GM19240 (cell line): Measurements from ENCODE around the gene LRRC61.

ENCODE experiments used
- DNase-seq: peaks from one replicate; pipeline ENCODE4 v3.0.0; 2011; ENCODE audit warnings: low spot score; ENCODE audit not compliant: insufficient read length

Gene LRRC61

GRCh38 chr7:150355666-150356059 is 32.5 kb downstream of the LRRC61 start:
- DNase-seq: no peak

- DNase-seq: no peak
Observed at GRCh38 chr7:150356265-150356897, 33.2 kb downstream of the LRRC61 start.

DNA sequence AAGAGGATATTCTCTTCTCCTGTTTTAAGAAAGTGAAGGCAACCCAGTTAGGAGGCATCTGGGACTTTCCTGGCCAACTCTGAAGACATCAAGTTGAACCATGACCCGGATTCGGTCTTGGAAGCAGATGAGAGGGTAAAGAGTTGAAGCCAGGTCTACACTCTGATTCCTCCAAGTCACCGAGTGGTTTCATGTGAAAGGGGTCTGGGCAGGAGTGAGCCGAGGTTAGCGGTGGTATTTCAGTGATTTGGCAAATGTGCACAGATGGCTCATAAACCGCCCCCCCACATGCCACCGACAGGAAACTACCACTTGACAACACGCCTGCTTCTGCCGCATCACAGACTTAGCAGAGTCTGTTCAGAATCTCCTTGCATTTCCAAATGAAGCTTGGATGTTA is 34.1 kb downstream of the LRRC61 start:
- no peak for DNase-seq

DNA sequence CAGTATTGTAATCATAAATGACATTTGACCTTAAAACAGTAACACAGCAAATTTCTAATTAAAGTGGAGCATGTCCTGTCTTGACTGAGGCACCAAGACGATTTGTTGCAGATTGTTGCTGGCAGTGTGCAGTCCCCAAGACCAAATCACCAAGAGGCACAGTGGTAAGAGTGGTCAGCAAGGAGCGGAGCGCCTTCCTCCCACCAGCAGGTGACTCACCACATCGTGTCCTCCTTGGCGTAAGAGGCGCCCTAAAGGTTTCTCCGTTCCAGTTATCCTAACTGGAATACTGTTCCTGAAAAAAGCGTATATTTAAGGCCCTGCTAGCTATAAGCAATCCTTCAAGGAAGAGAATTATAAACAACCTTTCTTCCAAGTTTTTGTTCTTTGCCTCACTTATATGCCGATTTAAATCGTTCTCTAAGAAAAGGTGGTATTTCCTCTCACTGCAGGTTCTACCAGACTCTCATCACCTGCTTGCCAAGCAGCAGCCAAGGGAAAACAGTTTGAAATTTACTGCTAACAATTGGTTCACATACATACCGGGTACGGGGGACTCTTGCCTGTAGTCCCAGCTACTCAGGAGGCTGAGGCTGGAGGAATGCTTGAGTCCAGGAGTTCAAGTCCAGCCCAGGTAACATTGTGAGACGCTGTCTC is 34.7 kb downstream of the LRRC61 start:
- no peak for DNase-seq

DNA sequence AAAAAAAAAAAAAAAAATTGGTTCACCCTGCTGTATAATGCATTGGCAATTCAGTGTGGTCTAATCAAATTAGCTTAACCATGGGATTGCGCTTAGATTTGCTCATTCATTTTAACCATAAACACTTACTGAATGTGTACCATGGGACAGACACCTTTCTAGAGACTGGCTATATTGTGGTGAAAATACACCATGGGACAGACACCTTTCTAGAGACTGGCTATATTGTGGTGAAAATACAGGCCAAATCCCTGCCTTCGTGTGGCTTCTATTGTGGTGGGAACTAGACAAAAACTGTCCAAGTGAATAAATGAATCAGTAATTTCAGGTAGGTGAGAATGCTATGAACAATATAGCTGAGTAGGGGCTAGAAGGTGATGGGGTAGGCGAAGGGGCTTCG is 35.3 kb downstream of the LRRC61 start:
- DNase-seq: no peak

DNA sequence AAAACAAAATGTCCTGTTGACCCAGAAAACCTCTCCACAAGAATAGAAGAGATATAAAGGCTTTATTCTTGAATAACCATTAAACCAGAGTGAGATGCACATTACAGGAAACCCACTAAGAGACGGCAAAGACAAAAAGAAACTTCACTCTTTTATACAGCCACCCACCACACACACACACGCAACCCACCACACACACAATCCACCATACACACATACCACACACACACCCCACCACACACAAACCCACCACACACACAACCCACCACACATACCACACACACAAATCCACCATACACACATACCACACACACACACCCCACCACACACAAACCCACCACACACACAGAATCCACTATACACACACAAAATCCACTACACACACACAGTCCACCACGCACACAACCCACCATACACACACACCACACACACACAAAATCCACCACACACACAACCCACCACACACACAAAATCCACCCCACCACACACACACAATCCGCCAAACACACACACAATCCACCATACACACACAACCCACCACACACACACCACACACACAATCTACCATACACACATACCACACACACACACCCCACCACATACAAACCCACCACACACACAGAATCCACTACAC is 36.0 kb downstream of the LRRC61 start:
- no peak for DNase-seq

DNA sequence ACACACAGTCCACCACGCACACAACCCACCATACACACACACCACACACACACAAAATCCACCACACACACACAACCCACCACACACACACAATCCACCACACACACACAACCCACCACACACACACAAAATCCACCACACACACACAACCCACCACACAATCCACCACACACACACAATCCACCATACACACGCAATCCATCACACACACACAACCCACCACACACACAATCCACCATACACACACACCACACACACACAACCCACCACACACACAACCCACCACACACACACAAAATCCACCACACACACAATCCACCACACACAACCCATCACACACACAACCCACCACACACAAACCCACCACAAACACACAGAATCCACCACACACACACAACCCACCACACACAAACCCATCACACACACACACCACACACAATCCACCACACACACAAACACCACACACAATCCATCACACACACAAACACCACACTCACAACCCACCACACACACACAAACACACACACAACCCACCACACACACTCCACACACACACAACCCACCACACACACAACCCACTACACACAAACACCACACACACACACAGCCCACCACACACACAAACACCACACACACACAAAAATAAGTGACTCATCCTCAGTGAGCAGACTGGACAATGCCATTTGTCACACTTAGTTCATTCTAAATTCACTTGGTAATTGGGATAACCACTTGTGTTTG is 36.6 kb downstream of the LRRC61 start:
- no peak for DNase-seq

DNA sequence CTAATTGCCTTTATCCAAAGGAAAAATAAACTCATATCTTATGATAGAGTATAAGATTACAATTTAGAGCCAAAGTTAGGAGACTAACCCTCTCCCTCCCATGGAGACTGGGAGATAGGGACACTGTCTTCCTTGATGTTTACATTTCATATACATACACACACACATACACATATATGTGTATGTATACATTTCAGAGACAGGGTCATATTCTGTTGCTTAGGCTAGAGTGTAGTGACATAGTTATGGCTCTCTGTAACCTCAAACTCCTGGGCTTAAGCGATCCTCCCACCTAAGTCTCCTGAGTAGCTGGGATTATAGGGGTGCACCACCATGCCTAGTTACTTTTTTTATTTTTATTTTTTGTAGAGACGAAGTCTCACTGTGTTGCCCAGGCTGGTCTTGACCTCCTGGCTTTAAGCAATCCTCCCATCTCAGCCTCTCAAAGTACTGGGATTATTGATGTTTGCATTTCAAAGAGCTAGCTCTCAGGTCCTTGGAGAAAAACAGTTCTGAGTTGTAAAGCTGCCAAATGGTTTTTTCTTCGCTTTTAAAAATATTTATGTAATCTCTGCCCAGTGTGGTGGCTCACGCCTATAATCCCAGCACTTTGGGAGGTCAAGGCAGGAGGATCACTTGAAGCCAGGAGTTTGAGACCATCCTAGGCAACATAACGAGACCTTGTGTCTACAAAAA is 37.4 kb downstream of the LRRC61 start:
- DNase-seq: no peak

GRCh38 chr7:150361402-150361801 is 38.2 kb downstream of the LRRC61 start:
- no peak for DNase-seq

- DNase-seq: no peak
Observed at GRCh38 chr7:150361807-150362621, 38.9 kb downstream of the LRRC61 start.

- DNase-seq: no peak
Observed at GRCh38 chr7:150363370-150363769, 40.2 kb downstream of the LRRC61 start.

GRCh38 chr7:150363872-150364271 is 40.7 kb downstream of the LRRC61 start:
- no peak for DNase-seq

- DNase-seq: no peak
Observed at GRCh38 chr7:150365194-150365593, 42.0 kb downstream of the LRRC61 start.

DNA sequence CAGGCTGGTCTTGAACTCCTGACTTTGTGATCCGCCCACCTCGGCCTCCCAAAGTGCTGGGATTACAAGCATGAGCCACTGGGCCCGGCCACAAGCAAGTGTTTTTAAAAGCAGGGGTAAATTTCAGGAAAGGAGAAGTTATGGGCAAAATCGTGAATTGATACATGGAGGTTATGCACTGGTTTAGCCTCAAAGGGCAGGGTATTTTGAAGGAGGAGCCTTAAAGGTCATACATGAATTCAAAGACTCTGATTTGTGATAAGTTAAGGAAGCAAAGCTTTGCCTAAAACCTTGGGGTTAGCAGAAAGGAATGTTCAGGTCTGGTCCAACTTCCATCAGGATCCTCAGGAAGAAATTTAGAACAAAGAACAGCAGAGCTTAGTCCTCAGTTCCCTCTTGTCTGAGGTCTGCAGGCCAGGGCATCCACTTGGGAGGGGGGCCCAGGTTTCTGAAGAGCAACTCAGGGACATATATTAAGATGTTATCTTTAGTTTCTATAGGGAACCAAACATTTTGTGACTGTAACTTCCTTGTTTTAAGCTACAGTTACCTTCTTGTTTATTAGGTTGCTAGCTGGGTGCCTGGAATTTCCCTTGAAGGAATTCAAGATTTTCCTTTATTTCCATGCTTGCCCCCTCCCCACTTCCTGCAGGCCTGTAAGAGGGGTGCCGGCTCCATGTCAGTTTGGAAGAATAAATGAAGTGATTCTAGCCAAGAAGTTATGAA is 42.7 kb downstream of the LRRC61 start:
- DNase-seq: no peak

DNA sequence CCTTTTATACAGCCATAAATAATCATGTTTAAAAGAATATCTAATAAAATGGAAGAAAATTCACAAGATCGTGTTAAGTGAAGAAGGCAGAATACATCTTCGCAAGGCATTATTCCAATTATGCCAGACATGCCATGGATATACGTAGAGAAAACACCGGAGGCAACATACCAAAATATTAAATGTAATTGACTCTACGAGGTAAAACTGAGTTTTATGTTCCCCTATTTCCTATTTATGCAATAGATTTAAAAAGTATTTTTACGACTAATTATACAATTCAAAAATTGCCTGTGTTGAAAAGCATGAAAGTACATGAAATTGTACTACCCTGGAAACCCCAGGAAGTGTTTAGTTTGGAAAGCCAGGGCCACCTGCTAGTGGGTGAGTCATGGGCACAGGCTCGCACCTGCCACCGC is 44.5 kb downstream of the LRRC61 start:
- DNase-seq: no peak

DNA sequence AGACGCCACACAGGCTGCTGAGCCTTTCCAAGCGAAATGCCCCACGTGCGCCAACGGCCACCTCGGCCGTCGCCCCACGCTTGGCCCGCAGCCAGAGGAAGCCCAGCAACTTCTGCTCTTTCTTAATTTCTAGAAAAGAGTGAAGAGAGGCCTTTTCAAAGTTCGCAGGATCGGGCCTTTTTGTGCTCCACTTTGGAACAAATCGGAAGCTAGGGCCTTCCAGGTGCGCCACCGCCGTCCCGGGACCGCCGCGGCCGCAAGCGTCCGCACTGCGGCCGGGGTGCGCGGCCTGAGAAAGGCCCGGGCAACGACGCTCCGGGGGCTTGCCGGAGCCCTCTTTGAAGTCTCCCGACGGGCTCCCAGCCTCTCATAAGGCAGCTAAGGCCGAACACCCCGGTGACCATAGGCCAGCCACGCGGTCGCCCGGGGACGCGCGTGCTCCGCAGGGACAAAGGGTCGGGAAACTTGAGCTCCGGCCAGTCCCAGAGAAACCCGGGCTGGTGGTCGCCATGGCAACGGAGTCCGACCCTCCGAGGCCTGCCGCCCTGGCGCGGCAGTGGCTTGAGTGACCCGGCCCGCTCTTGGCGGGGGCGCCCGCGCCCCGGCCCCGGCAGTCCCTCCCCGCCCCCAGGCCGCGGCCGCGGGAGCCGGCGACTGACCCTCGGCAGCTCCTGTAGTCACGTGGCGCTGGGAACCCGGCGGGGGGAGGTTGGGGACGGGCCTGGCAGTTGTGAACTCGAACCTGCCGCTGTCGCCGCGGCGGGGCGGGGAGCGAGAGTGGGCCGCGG is 45.1 kb downstream of the LRRC61 start, which contains the start of gene REPIN1:
REPIN1 (plus strand) TSS at position 727 of the 788 bp plus-strand sequence. CDS start 890 bp downstream, outside the sequence.
- DNase-seq: peak; percentile 79

DNA sequence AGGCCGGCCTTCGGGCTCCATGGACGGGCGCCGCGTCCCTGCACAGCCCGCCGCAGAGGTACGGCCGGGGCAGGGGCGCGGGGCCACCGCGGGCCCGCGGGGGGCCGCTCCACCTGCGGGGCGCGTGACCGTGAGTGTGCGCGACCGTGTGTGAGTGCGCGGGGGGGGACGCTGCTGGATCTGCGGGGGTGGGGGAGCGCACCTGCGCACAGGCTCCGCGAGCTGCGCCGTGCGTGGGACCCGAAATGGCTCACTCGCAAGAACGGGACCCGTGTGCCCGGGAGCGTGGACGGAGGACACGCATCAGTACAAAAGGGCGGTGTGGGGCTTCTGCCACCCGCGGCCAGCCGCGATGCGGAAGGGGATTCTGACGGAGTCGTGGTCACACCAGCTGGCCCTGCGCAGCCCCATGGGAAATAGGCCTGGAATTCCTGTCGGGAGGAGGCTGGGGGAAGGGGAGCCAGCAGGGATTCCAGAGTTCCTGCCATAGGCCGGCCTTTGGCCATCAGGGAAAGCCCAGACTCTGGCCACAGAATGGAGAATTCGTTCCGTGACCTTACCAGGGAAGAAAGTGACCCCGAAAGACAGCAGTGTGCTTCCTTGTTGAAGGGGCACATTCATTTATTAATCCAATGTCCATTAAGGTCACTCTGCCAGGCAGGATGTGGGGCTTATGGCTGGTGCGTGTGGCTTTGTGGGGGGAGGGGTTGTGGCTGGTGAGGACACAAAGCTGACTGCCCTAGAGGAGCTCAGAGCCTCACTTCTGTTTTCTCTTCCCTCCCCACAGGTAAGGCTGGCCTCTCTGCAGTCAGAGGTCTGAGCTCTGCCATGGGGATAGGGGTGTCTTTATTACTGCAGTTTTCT is 46.0 kb downstream of the LRRC61 start:
- DNase-seq: peak; percentile 80
